ENCODE results near the gene SGMS1.

DNA sequence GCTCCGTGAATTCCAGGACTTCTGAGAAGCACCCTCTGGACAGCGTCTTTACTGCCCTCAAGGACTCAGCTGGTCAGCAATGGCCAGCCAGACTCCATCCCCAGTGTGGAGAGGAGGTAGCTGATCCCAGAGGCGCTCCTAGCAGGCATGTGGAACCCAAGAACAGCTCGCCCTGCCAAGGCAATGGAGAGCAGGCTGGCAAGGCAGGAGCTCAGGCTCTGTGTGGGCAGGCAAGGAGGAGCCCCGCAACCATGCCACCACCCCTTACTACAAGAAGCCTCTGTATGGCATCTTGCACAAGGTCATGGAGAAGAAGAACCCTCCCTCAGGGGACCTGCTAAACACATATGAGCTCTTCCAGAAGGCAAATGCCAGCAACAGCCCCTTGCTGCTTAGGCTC, 34.4 kb upstream of the SGMS1 start:
- TF ChIP-seq ZNF565 (CRISPR knock-in tag; conservative IDR thresholded peaks at IDR 0.05; ENCODE audit: low read depth) (no peak), ISL1 (CRISPR knock-in tag; IDR thresholded peaks at IDR 0.05) (no peak), ZFP3 (CRISPR knock-in tag; IDR thresholded peaks at IDR 0.05) (no peak), OSR1 (CRISPR knock-in tag; IDR thresholded peaks at IDR 0.05) (no peak), ZFP30 (CRISPR knock-in tag; IDR thresholded peaks at IDR 0.05) (no peak), PATZ1 (CRISPR knock-in tag; IDR thresholded peaks at IDR 0.05; ENCODE audit: borderline replicate concordance) (no peak), SNAI2 (CRISPR knock-in tag; IDR thresholded peaks at IDR 0.05) (no peak), ZNF8 (CRISPR knock-in tag; IDR thresholded peaks at IDR 0.05) (no peak), TOX (CRISPR knock-in tag; IDR thresholded peaks at IDR 0.05; ENCODE audit: borderline replicate concordance) (no peak)
- TF ChIP-seq, protein P1, sequence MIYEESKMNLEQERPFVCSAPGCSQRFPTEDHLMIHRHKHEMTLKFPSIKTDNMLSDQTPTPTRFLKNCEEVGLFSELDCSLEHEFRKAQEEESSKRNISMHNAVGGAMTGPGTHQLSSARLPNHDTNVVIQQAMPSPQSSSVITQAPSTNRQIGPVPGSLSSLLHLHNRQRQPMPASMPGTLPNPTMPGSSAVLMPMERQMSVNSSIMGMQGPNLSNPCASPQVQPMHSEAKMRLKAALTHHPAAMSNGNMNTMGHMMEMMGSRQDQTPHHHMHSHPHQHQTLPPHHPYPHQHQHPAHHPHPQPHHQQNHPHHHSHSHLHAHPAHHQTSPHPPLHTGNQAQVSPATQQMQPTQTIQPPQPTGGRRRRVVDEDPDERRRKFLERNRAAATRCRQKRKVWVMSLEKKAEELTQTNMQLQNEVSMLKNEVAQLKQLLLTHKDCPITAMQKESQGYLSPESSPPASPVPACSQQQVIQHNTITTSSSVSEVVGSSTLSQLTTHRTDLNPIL (CRISPR knock-in tag; IDR thresholded peaks at IDR 0.05; ENCODE audit: low read depth) = no peak
- TF ChIP-seq, protein P2, sequence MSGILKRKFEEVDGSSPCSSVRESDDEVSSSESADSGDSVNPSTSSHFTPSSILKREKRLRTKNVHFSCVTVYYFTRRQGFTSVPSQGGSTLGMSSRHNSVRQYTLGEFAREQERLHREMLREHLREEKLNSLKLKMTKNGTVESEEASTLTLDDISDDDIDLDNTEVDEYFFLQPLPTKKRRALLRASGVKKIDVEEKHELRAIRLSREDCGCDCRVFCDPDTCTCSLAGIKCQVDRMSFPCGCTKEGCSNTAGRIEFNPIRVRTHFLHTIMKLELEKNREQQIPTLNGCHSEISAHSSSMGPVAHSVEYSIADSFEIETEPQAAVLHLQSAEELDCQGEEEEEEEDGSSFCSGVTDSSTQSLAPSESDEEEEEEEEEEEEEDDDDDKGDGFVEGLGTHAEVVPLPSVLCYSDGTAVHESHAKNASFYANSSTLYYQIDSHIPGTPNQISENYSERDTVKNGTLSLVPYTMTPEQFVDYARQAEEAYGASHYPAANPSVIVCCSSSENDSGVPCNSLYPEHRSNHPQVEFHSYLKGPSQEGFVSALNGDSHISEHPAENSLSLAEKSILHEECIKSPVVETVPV (CRISPR knock-in tag; IDR thresholded peaks at IDR 0.05) = no peak
- TF ChIP-seq, protein P3, sequence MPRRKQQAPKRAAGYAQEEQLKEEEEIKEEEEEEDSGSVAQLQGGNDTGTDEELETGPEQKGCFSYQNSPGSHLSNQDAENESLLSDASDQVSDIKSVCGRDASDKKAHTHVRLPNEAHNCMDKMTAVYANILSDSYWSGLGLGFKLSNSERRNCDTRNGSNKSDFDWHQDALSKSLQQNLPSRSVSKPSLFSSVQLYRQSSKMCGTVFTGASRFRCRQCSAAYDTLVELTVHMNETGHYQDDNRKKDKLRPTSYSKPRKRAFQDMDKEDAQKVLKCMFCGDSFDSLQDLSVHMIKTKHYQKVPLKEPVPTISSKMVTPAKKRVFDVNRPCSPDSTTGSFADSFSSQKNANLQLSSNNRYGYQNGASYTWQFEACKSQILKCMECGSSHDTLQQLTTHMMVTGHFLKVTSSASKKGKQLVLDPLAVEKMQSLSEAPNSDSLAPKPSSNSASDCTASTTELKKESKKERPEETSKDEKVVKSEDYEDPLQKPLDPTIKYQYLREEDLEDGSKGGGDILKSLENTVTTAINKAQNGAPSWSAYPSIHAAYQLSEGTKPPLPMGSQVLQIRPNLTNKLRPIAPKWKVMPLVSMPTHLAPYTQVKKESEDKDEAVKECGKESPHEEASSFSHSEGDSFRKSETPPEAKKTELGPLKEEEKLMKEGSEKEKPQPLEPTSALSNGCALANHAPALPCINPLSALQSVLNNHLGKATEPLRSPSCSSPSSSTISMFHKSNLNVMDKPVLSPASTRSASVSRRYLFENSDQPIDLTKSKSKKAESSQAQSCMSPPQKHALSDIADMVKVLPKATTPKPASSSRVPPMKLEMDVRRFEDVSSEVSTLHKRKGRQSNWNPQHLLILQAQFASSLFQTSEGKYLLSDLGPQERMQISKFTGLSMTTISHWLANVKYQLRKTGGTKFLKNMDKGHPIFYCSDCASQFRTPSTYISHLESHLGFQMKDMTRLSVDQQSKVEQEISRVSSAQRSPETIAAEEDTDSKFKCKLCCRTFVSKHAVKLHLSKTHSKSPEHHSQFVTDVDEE (CRISPR knock-in tag; IDR thresholded peaks at IDR 0.05) = no peak

All from SK-N-SH treated with all-trans-retinoic acid at 6 μM for 48 hours (cell line).